ENCODE measurements around the gene SPNS1. TPM values are rescaled to one million over a fixed set of nuclear protein-coding genes. Genes with fewer than 3 reads are reported as not detected.

The SPNS1 gene
- total and polyA plus RNA-seq, 4 donors = 11.5 to 20.5 (median 15.7) TPM

- 76% methylated on average over 24 of the region's 24 CpGs for WGBS
- no peak for DNase-seq (ENCODE audit: low spot score)
- no peak within 1 kb of the TSS for H3K9ac ChIP-seq (ENCODE audit: low read depth in 1 of 2, low read length in 2 of 2)
- peaks cover 0 to 3% (median 0%) of the 10 kb centered on the region in 4 donors for H3K9me3 ChIP-seq (ENCODE audit: control insufficient read depth in 4 of 4, low read length in 3 of 4)
- H3K4me1 ChIP-seq (ENCODE audit: control insufficient read depth in 4 of 4, insufficient read depth in 4 of 4, low read length in 3 of 4) = no peaks in the 10 kb centered on the region
- peaks cover 7 to 49% (median 11%) of the 10 kb centered on the region in 4 donors for H3K36me3 ChIP-seq (ENCODE audit: control insufficient read depth in 4 of 4, insufficient read depth in 3 of 4, low read depth in 1 of 4, low read length in 3 of 4)
- TF ChIP-seq ATF3 (IDR thresholded peaks at IDR 0.05) (no peak), NR2F2 (IDR thresholded peaks at IDR 0.05) (no peak), REST (IDR thresholded peaks at IDR 0.05) (no peak), HNF4A (conservative IDR thresholded peaks at IDR 0.05) (no peak), JUND (IDR thresholded peaks at IDR 0.05) (no peak), TAF1 (conservative IDR thresholded peaks at IDR 0.05) (no peak), HNF4G (IDR thresholded peaks at IDR 0.05) (no peak), GABPA (IDR thresholded peaks at IDR 0.05 in 1 of 2, conservative IDR thresholded peaks at IDR 0.05 in 1 of 2) (no peak), SP1 (IDR thresholded peaks at IDR 0.05) (no peak), FOXA1 (IDR thresholded peaks at IDR 0.05) (no peak), RAD21 (IDR thresholded peaks at IDR 0.05) (no peak), FOXA2 (IDR thresholded peaks at IDR 0.05) (no peak), RXRA (IDR thresholded peaks at IDR 0.05) (no peak)
- TF ChIP-seq, protein P1, sequence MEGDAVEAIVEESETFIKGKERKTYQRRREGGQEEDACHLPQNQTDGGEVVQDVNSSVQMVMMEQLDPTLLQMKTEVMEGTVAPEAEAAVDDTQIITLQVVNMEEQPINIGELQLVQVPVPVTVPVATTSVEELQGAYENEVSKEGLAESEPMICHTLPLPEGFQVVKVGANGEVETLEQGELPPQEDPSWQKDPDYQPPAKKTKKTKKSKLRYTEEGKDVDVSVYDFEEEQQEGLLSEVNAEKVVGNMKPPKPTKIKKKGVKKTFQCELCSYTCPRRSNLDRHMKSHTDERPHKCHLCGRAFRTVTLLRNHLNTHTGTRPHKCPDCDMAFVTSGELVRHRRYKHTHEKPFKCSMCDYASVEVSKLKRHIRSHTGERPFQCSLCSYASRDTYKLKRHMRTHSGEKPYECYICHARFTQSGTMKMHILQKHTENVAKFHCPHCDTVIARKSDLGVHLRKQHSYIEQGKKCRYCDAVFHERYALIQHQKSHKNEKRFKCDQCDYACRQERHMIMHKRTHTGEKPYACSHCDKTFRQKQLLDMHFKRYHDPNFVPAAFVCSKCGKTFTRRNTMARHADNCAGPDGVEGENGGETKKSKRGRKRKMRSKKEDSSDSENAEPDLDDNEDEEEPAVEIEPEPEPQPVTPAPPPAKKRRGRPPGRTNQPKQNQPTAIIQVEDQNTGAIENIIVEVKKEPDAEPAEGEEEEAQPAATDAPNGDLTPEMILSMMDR (IDR thresholded peaks at IDR 0.05; ENCODE audit: low read depth, low read length, missing input control) = no peak
- TF ChIP-seq, protein P2, sequence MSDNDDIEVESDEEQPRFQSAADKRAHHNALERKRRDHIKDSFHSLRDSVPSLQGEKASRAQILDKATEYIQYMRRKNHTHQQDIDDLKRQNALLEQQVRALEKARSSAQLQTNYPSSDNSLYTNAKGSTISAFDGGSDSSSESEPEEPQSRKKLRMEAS (IDR thresholded peaks at IDR 0.05) = no peak
- H3K27ac ChIP-seq (ENCODE audit: low read depth in 1 of 2, low read length in 2 of 2) = no peak within 1 kb of the TSS
- peak within 1 kb of the TSS in 1 of 3 donors; percentile 12 for H3K4me3 ChIP-seq (ENCODE audit: low read depth in 1 of 3, low read length in 3 of 3)
- no peaks in the 10 kb centered on the region for H3K27me3 ChIP-seq (ENCODE audit: control insufficient read depth in 4 of 4, insufficient read depth in 4 of 4, low read length in 3 of 4)
These were observed 10.1 kb downstream of the SPNS1 start, which contains the start of gene LAT for GRCh38 chr16:28984619-28985135. LAT (plus strand) TSS chr16:28985052; CDS start chr16:28985418, 366 bp downstream.

GRCh38 chr16:28985211-28986041 is 10.8 kb downstream of the SPNS1 start:
- H3K27me3 ChIP-seq (ENCODE audit: control insufficient read depth in 4 of 4, insufficient read depth in 4 of 4, low read length in 3 of 4) = no peaks in the 10 kb centered on the region
- WGBS = 84% methylated on average over 19 of the region's 19 CpGs
- H3K4me1 ChIP-seq (ENCODE audit: control insufficient read depth in 4 of 4, insufficient read depth in 4 of 4, low read length in 3 of 4) = no peaks in the 10 kb centered on the region
- no peak for DNase-seq (ENCODE audit: low spot score)
- H3K4me3 ChIP-seq (ENCODE audit: low read depth in 1 of 3, low read length in 3 of 3) = peak overlapping the region in 1 of 3 donors; percentile 12
- H3K9ac ChIP-seq (ENCODE audit: low read depth in 1 of 2, low read length in 2 of 2) = no peak overlapping the region
- peaks cover 6 to 54% (median 11%) of the 10 kb centered on the region in 4 donors for H3K36me3 ChIP-seq (ENCODE audit: control insufficient read depth in 4 of 4, insufficient read depth in 3 of 4, low read depth in 1 of 4, low read length in 3 of 4)
- peaks cover 0 to 3% (median 0%) of the 10 kb centered on the region in 4 donors for H3K9me3 ChIP-seq (ENCODE audit: control insufficient read depth in 4 of 4, low read length in 3 of 4)
- no peak overlapping the region for H3K27ac ChIP-seq (ENCODE audit: low read depth in 1 of 2, low read length in 2 of 2)
- TF ChIP-seq HNF4A (conservative IDR thresholded peaks at IDR 0.05) (no peak), RXRA (IDR thresholded peaks at IDR 0.05) (no peak), SP1 (IDR thresholded peaks at IDR 0.05) (no peak), JUND (IDR thresholded peaks at IDR 0.05) (no peak), TAF1 (conservative IDR thresholded peaks at IDR 0.05) (no peak), HNF4G (IDR thresholded peaks at IDR 0.05) (no peak), FOXA2 (IDR thresholded peaks at IDR 0.05) (no peak), EGR1 (IDR thresholded peaks at IDR 0.05; ENCODE audit: low read depth in 2 of 2) (no peak), RAD21 (IDR thresholded peaks at IDR 0.05) (no peak), FOXA1 (IDR thresholded peaks at IDR 0.05) (no peak), YY1 (IDR thresholded peaks at IDR 0.05) (no peak)
- TF ChIP-seq, protein P1 (IDR thresholded peaks at IDR 0.05; ENCODE audit: low read depth, low read length, missing input control) = no peak
- TF ChIP-seq, protein P3, sequence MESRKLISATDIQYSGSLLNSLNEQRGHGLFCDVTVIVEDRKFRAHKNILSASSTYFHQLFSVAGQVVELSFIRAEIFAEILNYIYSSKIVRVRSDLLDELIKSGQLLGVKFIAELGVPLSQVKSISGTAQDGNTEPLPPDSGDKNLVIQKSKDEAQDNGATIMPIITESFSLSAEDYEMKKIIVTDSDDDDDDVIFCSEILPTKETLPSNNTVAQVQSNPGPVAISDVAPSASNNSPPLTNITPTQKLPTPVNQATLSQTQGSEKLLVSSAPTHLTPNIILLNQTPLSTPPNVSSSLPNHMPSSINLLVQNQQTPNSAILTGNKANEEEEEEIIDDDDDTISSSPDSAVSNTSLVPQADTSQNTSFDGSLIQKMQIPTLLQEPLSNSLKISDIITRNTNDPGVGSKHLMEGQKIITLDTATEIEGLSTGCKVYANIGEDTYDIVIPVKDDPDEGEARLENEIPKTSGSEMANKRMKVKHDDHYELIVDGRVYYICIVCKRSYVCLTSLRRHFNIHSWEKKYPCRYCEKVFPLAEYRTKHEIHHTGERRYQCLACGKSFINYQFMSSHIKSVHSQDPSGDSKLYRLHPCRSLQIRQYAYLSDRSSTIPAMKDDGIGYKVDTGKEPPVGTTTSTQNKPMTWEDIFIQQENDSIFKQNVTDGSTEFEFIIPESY (IDR thresholded peaks at IDR 0.05) = no peak

Data from liver (tissue), 9 donors.